Suprapubic skin (tissue), 4 donors: ENCODE measurements around the gene UBE2D2.

Experiments
- EP300 ChIP-seq: sonication (generic); formaldehyde crosslinking; IDR thresholded peaks from one replicate; pipeline ENCODE4 v1.6.1; 2017; ENCODE audit warnings: antibody characterized with exemption
- POLR2A ChIP-seq, 2 donors: fragments of 450-650 bp; IDR thresholded peaks; one replicate each; pipeline ENCODE4 v1.6.1; 2017; ENCODE audit warnings: antibody characterized with exemption in 2 of 2, mild to moderate bottlenecking in 2 of 2, moderate library complexity in 2 of 2
- POLR2AphosphoS5 ChIP-seq, 3 donors: sonication (generic); formaldehyde crosslinking; IDR thresholded peaks; one replicate each; pipeline ENCODE4 v1.6.1; 2017; ENCODE audit warnings: antibody characterized with exemption in 3 of 3
- TF ChIP-seq, protein P1 (sequence below), 2 donors: fragments of 200-600 bp in 1 of 2; fragments of 450-650 bp in 1 of 2; sonication (generic) in 1 of 2; IDR thresholded peaks; one replicate each; pipeline ENCODE4 v1.5.1; 2016 to 2019; ENCODE audit warnings: antibody characterized with exemption in 2 of 2, mild to moderate bottlenecking in 1 of 2, moderate library complexity in 1 of 2

DNA sequence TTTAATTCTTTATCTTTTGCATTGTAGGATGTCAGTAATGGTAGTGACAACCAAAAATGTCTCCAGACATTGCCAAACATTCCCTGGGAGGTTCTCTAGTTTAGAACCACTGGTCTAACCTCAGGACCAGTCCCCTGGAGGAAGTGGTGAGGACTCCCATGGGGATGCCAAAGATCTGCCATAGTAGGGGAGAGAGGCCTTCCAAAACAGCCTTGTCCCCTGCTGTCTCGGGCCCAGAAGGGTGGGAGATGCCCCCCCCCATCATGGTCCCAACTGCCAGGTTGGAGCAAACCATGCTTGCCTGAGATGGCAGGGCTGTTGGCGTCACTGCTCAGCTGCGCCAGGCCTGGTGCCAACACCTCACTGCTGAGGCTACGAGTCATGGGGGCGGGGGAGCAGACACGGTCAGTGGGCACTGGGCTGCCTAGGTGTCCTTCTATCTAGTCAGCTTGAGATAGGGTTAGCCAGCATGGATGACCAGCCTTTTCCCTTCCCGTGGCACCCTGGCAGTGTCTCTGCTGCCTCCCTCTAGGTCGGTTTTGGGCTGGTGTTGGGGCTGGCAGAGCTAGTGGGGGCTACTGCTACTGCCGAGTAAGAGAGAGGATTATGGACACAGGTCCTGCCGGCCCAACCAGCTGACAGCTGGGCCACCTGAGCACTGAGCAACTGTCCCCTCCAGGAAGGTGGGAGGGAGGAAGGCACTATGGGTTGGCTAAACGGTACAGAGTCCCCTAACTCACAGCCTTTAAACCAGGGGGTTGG lies 78.7 kb downstream of the UBE2D2 start:
- TF ChIP-seq, protein P1, sequence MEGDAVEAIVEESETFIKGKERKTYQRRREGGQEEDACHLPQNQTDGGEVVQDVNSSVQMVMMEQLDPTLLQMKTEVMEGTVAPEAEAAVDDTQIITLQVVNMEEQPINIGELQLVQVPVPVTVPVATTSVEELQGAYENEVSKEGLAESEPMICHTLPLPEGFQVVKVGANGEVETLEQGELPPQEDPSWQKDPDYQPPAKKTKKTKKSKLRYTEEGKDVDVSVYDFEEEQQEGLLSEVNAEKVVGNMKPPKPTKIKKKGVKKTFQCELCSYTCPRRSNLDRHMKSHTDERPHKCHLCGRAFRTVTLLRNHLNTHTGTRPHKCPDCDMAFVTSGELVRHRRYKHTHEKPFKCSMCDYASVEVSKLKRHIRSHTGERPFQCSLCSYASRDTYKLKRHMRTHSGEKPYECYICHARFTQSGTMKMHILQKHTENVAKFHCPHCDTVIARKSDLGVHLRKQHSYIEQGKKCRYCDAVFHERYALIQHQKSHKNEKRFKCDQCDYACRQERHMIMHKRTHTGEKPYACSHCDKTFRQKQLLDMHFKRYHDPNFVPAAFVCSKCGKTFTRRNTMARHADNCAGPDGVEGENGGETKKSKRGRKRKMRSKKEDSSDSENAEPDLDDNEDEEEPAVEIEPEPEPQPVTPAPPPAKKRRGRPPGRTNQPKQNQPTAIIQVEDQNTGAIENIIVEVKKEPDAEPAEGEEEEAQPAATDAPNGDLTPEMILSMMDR (IDR thresholded peaks at IDR 0.05): no peak
- no peak for TF ChIP-seq POLR2A (IDR thresholded peaks at IDR 0.05)
- TF ChIP-seq EP300: no peak
- no peak for TF ChIP-seq POLR2AphosphoS5 (IDR thresholded peaks at IDR 0.05)
